GM19025 (cell line): Measurements from ENCODE around the gene IL17RD.

Experiments used
- ATAC-seq: cut with Tn5 transposase; IDR thresholded peaks from one replicate; pipeline ENCODE4 v1.9.1; 2021; ENCODE audit warnings: mild to moderate bottlenecking, low read depth, moderate library complexity; ENCODE audit not compliant: unreplicated experiment

The IL17RD gene

DNA sequence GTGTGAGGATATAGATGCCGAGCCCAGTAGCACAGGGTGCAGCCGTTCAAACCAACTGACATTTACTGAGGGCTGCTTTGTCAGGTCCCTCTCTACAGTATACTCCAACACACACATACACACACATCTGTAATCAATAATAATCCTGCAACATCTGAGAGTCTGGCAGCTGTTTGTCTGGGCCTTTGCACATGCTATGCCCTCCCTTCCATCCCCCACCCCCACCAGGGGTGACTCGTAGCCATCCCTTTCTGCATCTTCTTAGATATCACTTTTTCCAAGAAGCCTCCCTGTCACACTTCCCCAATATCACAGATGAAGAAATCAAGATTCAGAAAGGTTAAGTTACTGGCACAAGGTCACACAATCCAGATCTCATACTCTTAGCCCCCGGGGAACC lies 91.0 kb downstream of the IL17RD start:
- ATAC-seq = no peak

DNA sequence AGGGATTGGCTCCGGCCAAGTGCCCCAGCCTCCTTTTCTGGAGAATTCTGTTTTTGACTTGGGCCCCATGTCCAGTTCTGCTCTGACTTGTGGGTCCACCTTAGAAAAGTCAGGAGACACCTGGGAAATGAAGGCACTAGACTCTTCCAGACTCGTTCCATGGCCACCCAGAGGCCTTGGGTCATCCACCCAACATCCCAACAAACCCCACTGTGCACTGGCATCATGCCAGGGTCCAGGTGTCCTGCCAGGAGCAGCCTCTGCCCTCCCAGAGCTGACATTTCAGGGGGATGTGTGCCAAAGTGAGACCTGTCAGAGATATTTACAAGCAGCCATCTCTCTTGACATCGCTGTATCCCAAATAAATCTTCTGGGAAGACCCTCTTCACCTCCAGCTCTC lies 91.5 kb downstream of the IL17RD start:
- ATAC-seq = no peak

DNA sequence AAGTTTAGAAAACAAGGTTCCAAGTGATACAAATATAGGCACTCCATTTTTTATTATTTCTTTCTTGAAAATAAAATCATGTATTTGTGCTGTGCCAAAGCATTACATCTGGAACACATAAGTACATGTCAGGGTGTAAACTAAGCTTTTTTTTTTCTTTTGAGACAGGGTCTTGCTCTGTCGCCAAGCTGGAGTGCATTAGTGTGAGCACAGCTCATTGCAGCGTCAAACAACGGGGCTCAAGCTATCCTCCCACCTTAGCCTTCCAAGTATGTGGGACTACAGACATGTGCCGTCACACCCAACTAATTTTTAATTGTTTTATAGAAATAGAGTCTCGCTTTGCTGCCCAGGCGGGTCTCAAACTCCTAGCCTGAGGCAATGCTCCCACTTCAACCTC lies 95.7 kb downstream of the IL17RD start:
- ATAC-seq = no peak

DNA sequence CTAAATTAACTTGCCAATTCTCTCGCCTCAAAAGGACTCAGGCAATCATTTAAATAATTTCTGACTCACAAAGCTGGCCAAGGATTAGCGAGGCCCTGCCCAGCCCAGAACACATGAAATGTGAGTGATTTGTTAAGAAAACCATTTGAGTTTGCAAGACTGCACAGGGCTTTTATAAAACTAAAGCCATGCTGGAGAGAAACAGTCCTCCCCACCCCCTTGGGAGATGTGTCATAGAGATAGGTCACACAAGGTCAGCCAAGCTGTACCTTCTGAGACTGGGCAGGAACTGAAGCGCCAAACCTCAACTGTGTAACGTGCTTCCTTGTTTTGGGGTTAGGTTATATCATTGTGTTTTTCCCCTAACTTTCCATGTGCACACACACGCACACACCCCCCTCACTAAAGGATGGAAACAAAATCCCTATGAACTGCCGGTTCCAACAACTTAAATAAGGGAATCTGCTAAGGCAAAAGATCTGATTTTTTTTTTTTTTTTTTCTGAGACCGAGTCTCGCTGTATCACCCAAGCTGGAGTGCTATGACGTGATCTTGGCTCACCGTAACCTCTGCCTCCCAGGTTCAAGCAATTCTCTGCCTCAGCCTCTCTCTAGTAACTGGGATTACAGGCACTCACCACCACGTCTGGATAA lies 96.6 kb downstream of the IL17RD start:
- ATAC-seq = peak; percentile 98

DNA sequence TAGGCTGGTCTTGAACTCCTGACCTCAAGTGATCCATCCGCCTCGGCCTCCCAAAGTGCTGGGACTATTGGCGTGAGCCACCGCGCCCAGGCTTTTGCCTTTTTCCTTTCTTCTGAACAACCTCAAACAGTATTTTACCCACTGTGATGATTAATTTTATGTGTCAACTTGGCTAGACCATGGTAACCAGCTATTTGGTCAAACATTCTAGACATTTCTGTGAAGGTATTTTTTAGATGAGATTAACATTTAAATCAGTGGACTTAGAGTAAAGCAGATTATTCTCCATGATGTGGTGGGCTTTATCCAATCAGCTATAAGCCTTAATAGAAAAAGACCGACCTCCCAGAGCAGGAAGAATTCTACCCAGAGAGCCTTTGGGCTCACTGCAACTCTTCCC lies 98.7 kb downstream of the IL17RD start:
- no peak for ATAC-seq

DNA sequence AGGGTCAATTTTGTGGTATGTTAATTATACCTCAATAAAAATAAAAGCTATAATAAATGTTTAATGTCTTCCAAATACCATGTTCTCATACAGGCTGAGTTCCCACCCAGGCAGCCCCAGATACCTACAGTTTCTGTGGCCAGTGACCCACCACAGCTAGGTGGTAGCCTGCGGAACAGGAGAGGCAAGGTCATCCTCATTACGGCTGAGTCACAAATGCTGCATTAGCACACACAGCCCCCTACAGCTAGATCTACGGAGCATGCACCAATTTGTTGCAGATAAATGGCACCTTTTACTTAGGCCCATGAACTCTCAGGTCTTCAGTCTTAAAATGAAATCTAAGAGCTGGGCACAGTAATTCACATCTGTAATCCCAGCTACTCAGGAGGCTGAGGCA lies 99.6 kb downstream of the IL17RD start:
- ATAC-seq = no peak

DNA sequence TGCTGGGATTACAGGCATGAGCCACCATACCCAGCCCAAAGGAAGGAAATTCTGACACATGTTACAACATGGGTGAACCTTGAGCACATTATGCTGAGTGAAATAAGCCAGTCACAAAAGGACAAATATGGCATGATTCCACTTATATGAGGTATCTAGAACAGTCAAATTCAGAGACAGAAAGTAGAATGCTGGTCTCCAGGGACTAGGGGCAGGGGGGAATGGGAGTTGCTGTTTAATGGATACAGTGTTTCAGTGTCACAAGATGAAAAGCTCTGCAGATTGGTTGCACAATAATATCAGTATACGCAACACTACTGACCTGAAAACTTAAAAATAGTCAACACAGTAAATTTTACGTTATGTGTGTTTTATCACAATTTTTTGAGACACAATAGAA lies 100.6 kb downstream of the IL17RD start:
- no peak for ATAC-seq

DNA sequence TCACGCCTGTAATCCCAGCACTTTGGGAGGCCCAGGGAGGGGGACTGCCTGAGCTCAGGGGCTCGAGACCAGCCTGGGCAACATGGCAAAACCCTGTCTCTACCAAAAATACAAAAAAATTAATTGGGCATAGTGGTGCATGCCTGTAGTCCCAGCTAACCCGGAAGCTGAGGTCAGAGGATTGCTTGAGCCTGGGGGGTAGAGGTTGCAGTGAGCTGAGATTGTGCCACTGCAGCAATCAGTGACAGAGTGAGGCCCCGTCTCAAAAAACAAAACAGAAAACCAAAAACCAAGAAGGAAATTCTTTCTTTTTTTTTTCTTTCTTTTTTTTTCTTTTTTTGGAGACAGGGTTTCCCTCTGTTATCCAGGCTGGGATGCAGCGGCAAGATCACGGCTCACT lies 101.2 kb downstream of the IL17RD start:
- no peak for ATAC-seq

DNA sequence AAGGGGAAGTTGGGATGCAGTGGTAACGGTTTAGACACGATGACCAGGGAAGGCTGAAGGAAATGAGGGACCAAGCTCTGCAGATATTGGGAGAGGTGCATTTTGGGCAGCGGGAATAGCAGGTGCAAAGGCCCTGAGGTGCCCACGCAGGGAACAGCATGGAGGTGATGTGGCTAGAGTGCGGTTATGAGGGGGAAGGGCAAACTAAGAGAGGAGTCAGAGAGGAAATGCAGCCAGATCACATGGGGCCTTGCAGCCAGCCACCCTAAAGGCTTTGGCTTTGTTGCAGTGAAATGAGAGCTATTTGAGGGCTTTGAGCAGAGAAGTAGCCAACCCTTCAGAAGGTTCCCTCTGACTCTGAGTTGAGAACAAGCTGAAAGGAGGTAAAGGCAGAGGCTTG lies 102.1 kb downstream of the IL17RD start:
- ATAC-seq = no peak

DNA sequence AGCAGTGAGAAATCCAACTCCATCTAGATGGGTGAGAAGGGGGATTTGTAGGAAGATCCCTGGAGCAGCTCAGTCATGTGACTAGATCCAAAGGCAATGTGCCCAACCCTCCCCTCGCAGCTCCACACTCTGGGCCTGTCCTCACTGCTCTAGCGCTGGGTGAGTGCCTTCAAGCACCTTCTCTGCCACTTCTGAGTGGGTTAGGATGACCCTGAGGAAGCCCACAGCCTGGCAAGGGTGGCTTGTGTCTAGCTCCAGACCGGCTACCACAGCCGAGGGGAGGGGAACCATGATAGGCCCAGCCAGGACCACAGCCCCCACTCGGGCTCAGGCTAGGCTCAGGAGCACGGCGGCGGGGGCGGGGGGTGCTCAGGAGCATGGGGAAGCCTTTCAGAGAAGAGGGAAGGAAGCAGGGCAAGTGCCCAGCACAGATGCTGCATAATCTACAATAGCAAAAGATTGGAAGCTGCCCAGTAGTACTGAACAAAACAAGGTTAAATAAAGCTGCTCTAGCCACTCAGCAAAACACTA lies 103.0 kb downstream of the IL17RD start:
- no peak for ATAC-seq

DNA sequence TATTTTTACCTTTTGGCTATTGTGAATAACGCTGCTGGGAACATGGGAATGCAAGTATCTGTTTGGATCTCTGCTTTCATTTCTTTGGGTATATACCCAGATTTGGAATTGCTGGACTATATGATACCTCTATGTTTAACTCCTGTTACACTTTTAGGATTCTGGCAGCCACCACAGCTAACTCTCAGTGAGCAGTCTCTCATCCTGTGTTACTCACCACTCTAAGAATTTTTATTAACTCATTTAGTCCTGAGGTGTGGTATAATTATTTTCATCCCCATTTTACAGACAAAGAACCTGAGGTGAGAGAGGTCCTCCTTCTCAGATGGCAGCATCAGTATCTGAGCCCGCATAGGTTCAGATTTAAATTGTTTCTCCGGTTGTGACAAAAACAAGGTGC lies 103.6 kb downstream of the IL17RD start:
- ATAC-seq = no peak

DNA sequence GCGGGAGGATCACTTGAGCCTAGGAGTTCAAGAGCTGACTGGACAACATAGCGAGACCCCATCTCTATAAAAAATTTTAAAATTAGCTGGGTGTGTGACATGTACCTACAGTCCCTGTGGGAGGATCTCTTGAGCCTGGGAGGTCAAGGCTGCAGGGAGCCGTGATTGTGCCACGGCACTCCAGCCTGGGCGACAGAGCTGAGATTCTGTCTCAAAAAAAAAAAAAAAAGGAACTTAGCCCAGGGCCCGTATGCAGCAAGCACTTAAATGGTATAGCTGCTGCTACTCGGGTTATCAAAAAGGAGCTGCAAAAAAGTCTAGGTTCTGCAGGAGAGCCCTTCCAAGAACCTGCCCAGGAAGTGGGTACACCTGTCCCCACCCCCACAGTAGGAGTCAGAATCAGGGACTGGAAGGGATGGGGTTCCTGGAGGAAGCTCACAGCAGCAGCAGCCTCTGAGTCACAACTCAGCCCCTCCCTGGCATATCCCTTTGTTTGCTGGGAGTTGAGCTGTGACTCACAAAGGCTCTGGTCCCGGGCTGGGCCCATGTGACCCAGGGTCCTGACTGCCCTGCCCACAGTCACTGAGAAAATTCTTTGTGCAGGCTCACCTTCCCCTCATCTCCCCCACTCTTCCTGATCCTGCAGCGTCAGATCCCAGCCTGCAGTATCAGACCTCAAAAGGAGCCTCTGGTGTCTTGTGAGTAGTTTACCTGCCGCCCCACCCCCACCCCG lies 104.9 kb downstream of the IL17RD start, which contains the start of gene SPATA12:
Gene SPATA12, plus strand, starts transcription at position 576 of the 733 bp plus-strand sequence. CDS start 13,031 bp downstream, outside the sequence.
- ATAC-seq = no peak

DNA sequence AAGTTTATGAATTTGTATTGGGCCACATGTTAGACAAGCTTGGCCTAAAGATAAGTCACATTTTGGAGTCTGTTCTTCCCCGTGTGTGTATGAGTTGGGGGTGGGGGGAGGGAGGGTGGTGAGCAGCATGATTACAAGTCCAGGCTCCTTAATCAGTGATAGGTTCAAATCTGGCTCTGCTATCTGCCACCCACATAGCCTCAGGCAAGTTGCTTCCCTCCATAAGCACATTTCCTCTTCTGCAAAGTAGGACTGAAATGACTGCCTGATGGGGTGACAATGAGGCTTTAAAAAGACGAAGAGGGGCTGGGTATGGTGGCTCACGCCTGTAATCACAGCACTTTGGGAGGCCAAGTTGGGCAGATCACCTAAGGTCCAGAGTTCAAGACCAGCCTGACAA lies 105.7 kb downstream of the IL17RD start:
- ATAC-seq = no peak

DNA sequence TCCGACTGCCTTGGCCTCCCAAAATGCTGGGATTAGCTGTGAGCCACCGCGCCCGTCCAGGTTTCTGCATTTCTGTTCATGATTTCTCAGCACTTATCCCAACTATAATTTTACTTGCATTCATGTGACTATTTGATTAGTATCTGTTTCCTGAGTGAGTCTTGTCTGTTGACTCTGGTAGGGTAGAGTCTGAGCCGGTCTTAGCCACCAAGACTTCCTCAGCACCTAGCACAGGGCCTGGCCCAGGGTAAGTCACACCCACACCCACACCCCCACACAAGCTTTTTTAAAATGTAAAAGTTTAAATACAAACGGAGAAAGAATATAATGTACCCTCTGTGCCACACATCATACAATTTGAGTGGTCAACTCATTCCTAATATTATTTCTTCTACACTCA lies 107.8 kb downstream of the IL17RD start:
- ATAC-seq = no peak

DNA sequence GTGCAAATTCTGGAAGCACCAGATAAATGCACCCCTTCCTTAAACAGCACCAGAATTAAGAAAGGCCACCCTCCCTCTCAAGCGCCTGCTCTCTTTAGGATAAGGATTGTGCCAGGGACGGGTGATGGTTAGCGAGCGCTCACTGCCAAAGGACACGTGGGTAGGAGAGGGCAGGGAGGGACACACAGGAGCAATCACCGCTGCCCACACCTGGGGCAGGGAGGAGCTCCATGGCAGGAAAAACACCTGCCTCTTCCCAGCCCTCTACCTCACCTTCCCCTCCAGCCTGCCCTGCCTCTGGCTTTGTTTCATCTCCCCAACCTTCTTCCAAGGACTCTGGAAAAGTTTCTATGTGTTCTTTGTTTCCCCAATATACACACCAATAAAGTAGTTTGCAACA lies 112.0 kb downstream of the IL17RD start:
- no peak for ATAC-seq

DNA sequence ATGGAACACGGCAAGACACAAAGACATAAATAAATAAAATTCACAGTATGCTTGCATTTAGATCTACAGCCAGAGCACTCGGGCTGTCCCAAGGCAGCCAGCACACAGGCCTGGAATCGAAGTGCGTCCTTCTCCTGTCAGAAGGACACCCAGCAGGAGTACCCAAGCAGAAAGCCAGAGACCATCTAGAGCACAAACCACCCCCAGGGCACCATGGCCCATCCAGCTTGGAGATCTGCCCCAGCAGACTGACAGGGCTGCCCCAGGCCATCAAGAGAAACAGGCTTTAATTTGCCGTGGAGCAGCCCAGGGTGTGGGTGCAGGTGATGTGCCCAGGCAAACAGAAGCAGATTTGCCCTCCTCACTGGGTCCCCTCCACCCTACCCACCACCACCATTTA lies 112.5 kb downstream of the IL17RD start:
- ATAC-seq = no peak

DNA sequence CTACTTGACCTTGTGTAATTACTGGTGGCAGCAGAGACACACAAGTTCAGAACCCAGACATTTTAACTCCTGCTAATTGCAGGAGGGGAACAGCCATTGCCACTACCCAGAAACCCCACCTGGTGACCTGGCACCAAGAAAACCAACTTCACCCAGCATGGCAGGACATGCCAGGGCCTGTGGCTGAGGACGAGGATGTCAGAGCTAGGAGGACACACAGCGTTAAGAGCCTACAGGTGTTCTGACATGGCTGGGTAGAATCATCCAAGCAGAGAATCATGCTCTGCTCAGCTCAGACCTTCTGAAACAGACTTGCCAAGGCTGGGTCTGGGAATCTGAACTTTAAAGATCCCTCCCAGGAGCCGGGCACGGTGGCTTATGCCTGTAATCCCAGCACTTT lies 116.4 kb downstream of the IL17RD start:
- ATAC-seq = no peak

DNA sequence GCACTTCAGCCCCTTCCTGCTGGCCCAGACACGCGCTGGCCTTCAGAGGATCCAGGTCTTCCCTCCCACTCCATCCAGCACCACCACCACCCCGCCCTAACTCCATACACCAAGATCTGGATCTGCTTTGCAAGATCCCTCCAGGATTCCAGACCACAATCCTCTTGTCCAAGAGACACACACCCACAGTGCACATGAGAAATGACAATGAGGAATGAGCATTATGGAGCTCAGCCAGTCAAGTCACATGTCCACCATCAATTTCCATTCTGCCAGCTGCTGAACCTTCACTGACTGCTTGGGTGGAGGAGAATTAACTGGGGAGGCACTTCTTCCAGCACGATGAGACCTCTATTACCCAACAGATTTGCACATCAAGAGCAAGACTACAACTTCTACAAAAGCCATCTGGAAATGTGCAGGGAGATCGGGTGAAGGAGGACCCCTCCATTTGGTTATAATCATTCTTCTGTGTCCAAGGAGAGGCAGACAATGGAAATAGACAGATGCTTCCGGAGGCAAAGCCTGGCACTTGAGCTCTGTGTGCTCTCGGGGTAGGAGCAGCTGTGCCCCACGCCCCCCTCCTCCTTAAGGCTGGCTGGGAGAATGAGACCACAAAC lies 117.0 kb downstream of the IL17RD start:
- no peak for ATAC-seq

DNA sequence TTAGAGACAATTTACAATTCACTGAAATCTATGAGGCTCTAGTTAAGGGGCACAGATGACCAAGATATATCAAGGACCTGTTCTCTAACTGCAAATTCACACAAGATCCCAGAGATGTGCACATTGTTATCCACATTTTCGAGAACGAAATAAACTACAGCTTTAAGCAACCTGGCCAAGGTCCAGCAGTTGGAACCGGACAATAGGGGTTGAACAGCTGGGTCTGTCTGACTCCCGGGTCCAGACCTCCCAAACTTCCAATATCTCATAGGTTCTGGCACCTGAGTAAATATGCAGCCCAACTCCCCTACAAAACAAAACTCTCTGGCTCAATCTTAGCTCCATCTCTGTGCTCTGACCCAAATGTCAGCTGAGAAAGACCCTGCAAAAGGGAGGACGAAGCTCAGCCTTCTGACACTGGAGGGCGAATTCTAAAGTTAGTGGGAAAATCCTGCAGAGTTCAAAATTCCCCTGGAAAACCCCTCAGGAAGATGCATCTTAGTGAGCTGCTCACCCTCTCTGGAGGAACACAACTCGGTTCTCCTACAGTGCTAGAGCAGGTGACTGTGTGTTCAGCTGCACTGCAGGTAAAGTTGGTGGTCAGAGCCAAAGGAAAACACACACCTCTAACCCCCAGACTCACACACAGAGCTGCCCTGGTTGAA lies 118.9 kb downstream of the IL17RD start:
- no peak for ATAC-seq

DNA sequence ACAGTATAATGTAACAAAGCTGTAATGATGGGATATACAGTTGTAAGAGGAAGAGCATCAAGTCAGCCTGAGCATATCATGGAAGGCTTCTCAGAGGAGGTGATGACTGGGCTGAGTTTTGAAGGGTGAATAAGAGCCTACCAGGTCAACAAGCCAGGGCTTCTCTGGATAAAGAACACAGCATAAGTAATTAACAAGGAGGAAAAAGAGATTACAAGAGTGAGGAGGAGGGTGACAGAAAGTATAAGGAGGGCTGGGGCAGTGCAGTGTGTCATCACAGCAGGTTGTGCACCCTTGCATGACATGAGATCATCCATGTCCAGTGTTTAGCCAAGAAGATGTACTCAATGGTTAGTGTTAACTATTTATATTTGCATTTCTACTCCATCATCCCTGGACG lies 121.6 kb downstream of the IL17RD start:
- ATAC-seq = no peak

DNA sequence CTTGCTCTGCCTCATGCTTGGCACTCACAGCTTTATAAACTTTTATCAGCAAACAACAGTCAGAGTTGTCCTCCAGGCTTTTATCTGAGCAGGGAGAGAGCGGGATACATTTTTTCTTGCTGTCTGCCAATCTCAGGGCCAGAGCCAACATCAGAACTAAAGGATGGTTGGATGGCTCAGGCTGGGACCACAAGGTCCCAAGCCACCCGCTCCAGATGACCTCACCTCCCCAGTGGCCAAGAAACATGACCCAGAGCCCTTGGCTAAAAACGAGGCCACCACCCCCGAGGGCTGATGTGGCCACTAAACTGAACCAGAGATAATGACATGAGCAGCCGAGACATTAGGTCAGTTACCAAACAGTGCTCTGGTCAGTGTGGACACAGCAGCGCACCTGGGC lies 123.5 kb downstream of the IL17RD start:
- ATAC-seq = no peak
